ENCODE results near the gene BBS9.

GRCh38 chr7:33310546-33310945, 181.2 kb downstream of the BBS9 start:
- TF ChIP-seq CTCF (IDR thresholded peaks at IDR 0.05) (no peak), POLR2AphosphoS5 (IDR thresholded peaks at IDR 0.05) (no peak)

All from gastroesophageal sphincter (tissue), 3 donors.